K562 (cell line): Measurements from ENCODE around the gene TTLL4. TPM values are rescaled to one million over a fixed set of nuclear protein-coding genes. Genes with fewer than 3 reads are reported as not detected.

ENCODE experiments used
- ATAC-seq: fragments of 200-7000 bp; cut with Tn5 transposase; 3 replicates; pipeline ENCODE4 v1.9.1; 2020; ENCODE audit warnings: moderate library complexity
- BruUV-seq: library from RNA; stranded (reverse); fragments of 400-500 nt; replicated peaks from 2 replicates; lab custom pipeline; 2021; lab: Mats Ljungman, UMichigan
- CTCF ChIA-PET: fragments of 300-600 bp; formaldehyde crosslinking; extraction: SDS; loops from one replicate; lab custom pipeline; 2021; ENCODE audit warnings: low intra/inter-chr PET ratio; lab: Yijun Ruan, JAX
- POLR2A ChIA-PET: fragments of 300-600, 350-650 bp; sonication (Branson Sonifier 250); formaldehyde crosslinking; extraction: SDS; loops from one replicate; lab custom pipeline; 2021; ENCODE audit warnings: antibody characterized with exemption, inconsistent platforms; lab: Yijun Ruan, JAX
- DNase-seq, 4 experiments: peaks; one replicate each; pipeline versions ENCODE4 v3.0.0 to v3.0.0-alpha.2; 2011 to 2018; ENCODE audit warnings: low spot score in 3 of 4, mixed read lengths in 3 of 4; ENCODE audit errors: extremely low read depth in 1 of 4
- FAIRE-seq: peaks from 2 replicates; lab custom pipeline; 2011; peaks lifted over from hg19 to GRCh38; lab: Jason Lieb, UNC
- H2AFZ ChIP-seq: 2 replicates; pipeline ENCODE4 v1.6.0; 2011; ENCODE audit warnings: low read depth, low read length, control low read depth, inconsistent platforms
- H3K27ac ChIP-seq: fragments of 200-600 bp; 3 replicates; pipeline ENCODE4 v1.8.0; 2011; ENCODE audit warnings: low read depth, mild to moderate bottlenecking, control low read depth, inconsistent platforms, low read length, moderate library complexity, mixed read lengths; ENCODE audit errors: extremely low read depth
- H3K27me3 ChIP-seq, 2 experiments: fragments of 300-600 bp in 1 of 2; 2 replicates in 1 of 2; 3 replicates in 1 of 2; pipeline versions ENCODE4 v1.6.0 to v1.8.0; 2011; ENCODE audit warnings: inconsistent platforms in 2 of 2, low read length in 2 of 2, mild to moderate bottlenecking in 1 of 2, mixed read lengths in 1 of 2, moderate library complexity in 1 of 2; ENCODE audit not compliant: control insufficient read depth in 2 of 2, insufficient read depth in 2 of 2
- H3K36me3 ChIP-seq: fragments of 300-600 bp; 3 replicates; pipeline ENCODE4 v1.8.0; 2011; ENCODE audit warnings: mild to moderate bottlenecking, low read length, inconsistent platforms; ENCODE audit not compliant: control insufficient read depth, insufficient read depth
- H3K4me1 ChIP-seq, 2 experiments: fragments of 200-600 bp in 1 of 2; replicated peaks in 1 of 2; 2 replicates in 1 of 2; 3 replicates in 1 of 2; pipeline versions ENCODE4 v1.5.1 to v1.8.0; 2011; ENCODE audit warnings: inconsistent platforms in 2 of 2, low read length in 2 of 2, mild to moderate bottlenecking in 1 of 2, mixed read lengths in 1 of 2, moderate library complexity in 1 of 2; ENCODE audit not compliant: control insufficient read depth in 2 of 2, insufficient read depth in 2 of 2
- H3K4me2 ChIP-seq: 2 replicates; pipeline ENCODE4 v1.6.1; 2011; ENCODE audit warnings: low read length, control low read depth, inconsistent platforms, mixed read lengths; ENCODE audit not compliant: insufficient read depth
- H3K4me3 ChIP-seq: fragments of 200-600 bp; sonication (generic), shearing (Covaris generic); 2 replicates; pipeline ENCODE4 v1.5.1; 2016; ENCODE audit warnings: control low read depth, inconsistent platforms
- H3K79me2 ChIP-seq: fragments of 200-600 bp; 3 replicates; pipeline ENCODE4 v1.8.0; 2011; ENCODE audit warnings: low read length, inconsistent platforms; ENCODE audit not compliant: control insufficient read depth, insufficient read depth
- H3K9ac ChIP-seq, 2 experiments: 2 replicates each; pipeline versions ENCODE4 v1.6.0 to v1.6.1; 2011; ENCODE audit warnings: low read depth in 2 of 2, low read length in 2 of 2, control low read depth in 1 of 2, inconsistent platforms in 1 of 2, mild to moderate bottlenecking in 1 of 2, mixed read lengths in 1 of 2; ENCODE audit not compliant: insufficient read depth in 1 of 2
- H3K9me1 ChIP-seq: one replicate; pipeline ENCODE4 v1.6.0; 2011; ENCODE audit warnings: inconsistent platforms, mild to moderate bottlenecking, low read length, moderate library complexity; ENCODE audit not compliant: control insufficient read depth, insufficient read depth
- H3K9me3 ChIP-seq: replicated peaks from 2 replicates; pipeline ENCODE4 v1.5.1; 2011; ENCODE audit warnings: low read depth, low read length, inconsistent platforms; ENCODE audit not compliant: control insufficient read depth, insufficient read depth
- H4K20me1 ChIP-seq: replicated peaks from 2 replicates; pipeline ENCODE4 v1.6.1; 2011; ENCODE audit warnings: low read length, inconsistent platforms, mixed read lengths; ENCODE audit not compliant: control insufficient read depth, insufficient read depth
- BRD4 ChIP-seq: fragments of 200-600 bp; sonication (generic); IDR thresholded peaks from 2 replicates; pipeline ENCODE4 v1.6.1; 2017; ENCODE audit warnings: inconsistent platforms
- BRD9 ChIP-seq: fragments of 450-650 bp; IDR thresholded peaks from 2 replicates; pipeline ENCODE4 v1.6.1; 2018; ENCODE audit warnings: low read depth; ENCODE audit not compliant: partially characterized antibody
- CHCHD3 ChIP-seq: fragments of 250-450 bp; sonication (Bioruptor Pico); IDR thresholded peaks from 2 replicates; pipeline ENCODE4 v2.1.2; 2022; ENCODE audit warnings: mild to moderate bottlenecking
- ELF1 ChIP-seq: fragments of 200-800 bp; sonication (Bioruptor generic); IDR thresholded peaks from 2 replicates; pipeline ENCODE4 v1.6.1; 2016; ENCODE audit warnings: missing genetic modification characterization, missing compliant biosample characterization
- ETS2 ChIP-seq: IDR thresholded peaks from 2 replicates; pipeline ENCODE4 v1.6.1; 2016; ENCODE audit warnings: borderline replicate concordance, missing genetic modification characterization, mild to moderate bottlenecking, moderate library complexity, missing compliant biosample characterization; ENCODE audit not compliant: poor library complexity, severe bottlenecking
- EZH2 ChIP-seq: IDR thresholded peaks from 2 replicates; pipeline ENCODE4 v1.6.1; 2012; ENCODE audit warnings: low read depth, mild to moderate bottlenecking, inconsistent platforms, low read length, borderline replicate concordance
- GATAD2A ChIP-seq: fragments of 450-650 bp; IDR thresholded peaks from 2 replicates; pipeline ENCODE4 v1.6.1; 2017
- PURB ChIP-seq: sonication (generic); formaldehyde crosslinking; IDR thresholded peaks from 2 replicates; pipeline ENCODE4 v1.9.0; 2021; ENCODE audit warnings: low read depth, mild to moderate bottlenecking, missing genetic modification reagents
- RBFOX2 ChIP-seq: fragments of 200-400 bp; formaldehyde crosslinking; IDR thresholded peaks from 2 replicates; pipeline ENCODE4 v1.6.1; 2017; ENCODE audit warnings: low read depth, mild to moderate bottlenecking, low read length, moderate library complexity
- TRIM28 ChIP-seq: fragments of 450-650 bp; IDR thresholded peaks from 2 replicates; pipeline ENCODE4 v1.6.1; 2017
- ZNF143 ChIP-seq: sonication (generic); formaldehyde crosslinking; IDR thresholded peaks from 2 replicates; pipeline ENCODE4 v1.9.0; 2022; ENCODE audit warnings: mild to moderate bottlenecking, missing genetic modification reagents
- ZNF146 ChIP-seq: IDR thresholded peaks from one replicate; pipeline ENCODE4 v1.6.1; 2018; ENCODE audit warnings: missing compliant biosample characterization; ENCODE audit not compliant: unreplicated experiment
- ZNF175 ChIP-seq: fragments of 200-800 bp; sonication (Bioruptor generic); IDR thresholded peaks from 2 replicates; pipeline ENCODE4 v1.6.1; 2016; ENCODE audit warnings: low read depth, mild to moderate bottlenecking, missing genetic modification characterization, missing compliant biosample characterization
- ZNF263 ChIP-seq: sonication (generic); formaldehyde crosslinking; IDR thresholded peaks from 2 replicates; pipeline ENCODE4 v1.8.0; 2022; ENCODE audit warnings: mild to moderate bottlenecking, missing genetic modification reagents, borderline replicate concordance
- ZNF445 ChIP-seq: fragments of 250-450 bp; sonication (Bioruptor Pico); IDR thresholded peaks from 2 replicates; pipeline ENCODE4 v1.4.0; 2020; ENCODE audit warnings: low read depth, mild to moderate bottlenecking, moderate library complexity
- WGBS: fragments of 100-300 bp; shearing (Covaris generic); methylation state at CpG from one replicate; pipeline ENCODE4 v1.1.6; 2016; ENCODE audit warnings: low coverage, mixed read lengths; ENCODE audit not compliant: insufficient coverage; ENCODE audit errors: missing lambda C conversion rate; 5-methylcytosine and 5-hydroxymethylcytosine counted together
- in situ Hi-C: fragments of 300-500 bp; cut with MboI; formaldehyde crosslinking; loops from 4 replicates; pipeline ENCODE4 v1.15.0; 2018; ENCODE audit warnings: inconsistent platforms, mixed read lengths
- intact Hi-C: fragments of 100-400 bp; cut with micrococcal nuclease; formaldehyde crosslinking; loops from 2 replicates; pipeline ENCODE4 v1.14.2; 2022
- polyA plus RNA-seq, 8 experiments: library from polyadenylated mRNA; depleted of rRNA in 4 of 8; stranded (reverse) in 5 of 8; unstranded in 3 of 8; fragments of >200 nt; fragmentation: Nextera tagmentation in 2 of 8; fragmentation: Illumina TruSeq in 1 of 8; extraction: Ambion mirVana in 2 of 8; extraction: Trizol in 1 of 8; gene quantifications; 2 replicates each; pipeline versions ENCODE4 v1.2.1 to v1.2.3, GENCODE V29; 2011 to 2014; ENCODE audit warnings: inconsistent platforms in 1 of 8, missing spikeins in 1 of 8
- total RNA-seq, 7 experiments: library from RNA; depleted of rRNA in 6 of 7; stranded (reverse); fragments of >200 nt in 6 of 7; fragmentation: Illumina TruSeq in 2 of 7; extraction: Trizol in 2 of 7; gene quantifications; 2 replicates each; pipeline versions ENCODE4 v1.2.1 to v1.2.3, GENCODE V29; 2011 to 2021; ENCODE audit warnings: low replicate concordance in 1 of 7
- TF ChIP-seq, protein P1 (sequence below), 3 experiments: fragments of 200-800 bp in 1 of 3; sonication (Bioruptor generic) in 1 of 3; sonication (generic) in 1 of 3; formaldehyde crosslinking in 1 of 3; IDR thresholded peaks; 2 replicates each; pipeline versions ENCODE4 v1.6.1 to v1.8.0; 2016 to 2022; ENCODE audit warnings: mild to moderate bottlenecking in 2 of 3, missing compliant biosample characterization in 2 of 3, missing genetic modification characterization in 2 of 3, missing genetic modification reagents in 1 of 3

Gene TTLL4
- total and polyA plus RNA-seq, 9 of the 15 experiments (the other 6 are each of a cell fraction or from before 2014, with no cell fraction given): 12.6 to 67.5 (median 24.5) TPM

DNA sequence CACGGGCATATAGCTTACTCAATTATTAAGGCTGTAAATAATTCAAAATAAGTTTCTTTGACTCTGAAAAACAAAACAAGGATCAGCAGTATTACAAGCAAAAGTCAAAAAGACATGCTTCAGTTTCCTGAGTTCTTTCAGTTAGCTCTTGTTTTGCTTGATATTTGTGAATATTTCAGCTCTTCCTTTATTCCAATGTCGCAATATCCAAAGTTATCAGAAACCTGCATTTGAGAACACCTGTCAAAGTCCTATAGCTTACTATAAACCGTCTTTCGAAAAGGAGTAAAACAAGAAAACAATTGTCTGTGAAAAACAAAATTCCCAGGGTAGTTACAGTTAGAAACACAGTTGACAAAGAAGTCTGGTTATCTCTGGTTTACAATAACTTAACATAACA, 86.1 kb downstream of the TTLL4 start:
- no peaks in the 10 kb centered on the region for H3K9me1 ChIP-seq
- TF ChIP-seq PURB (no peak), CHCHD3 (no peak), ZNF445 (no peak), ZNF263 (CRISPR knock-in tag) (no peak), EZH2 (no peak), TRIM28 (no peak), ELF1 (no peak), ZNF143 (no peak), BRD4 (no peak), RBFOX2 (no peak), ZNF175 (CRISPR knock-in tag) (no peak), ETS2 (tag) (no peak), ZNF146 (CRISPR knock-in tag) (no peak), BRD9 (no peak), GATAD2A (no peak)
- TF ChIP-seq, protein P1, sequence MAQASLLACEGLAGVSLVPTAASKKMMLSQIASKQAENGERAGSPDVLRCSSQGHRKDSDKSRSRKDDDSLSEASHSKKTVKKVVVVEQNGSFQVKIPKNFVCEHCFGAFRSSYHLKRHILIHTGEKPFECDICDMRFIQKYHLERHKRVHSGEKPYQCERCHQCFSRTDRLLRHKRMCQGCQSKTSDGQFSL (CRISPR knock-in tag; IDR thresholded peaks at IDR 0.05): no peak
- TF ChIP-seq, protein P1 (tag; IDR thresholded peaks at IDR 0.05): no peak
- peaks cover 0 to 5% of the 10 kb centered on the region in 2 experiments; a peak in 1 of 5 replicates for H3K27me3 ChIP-seq
- H4K20me1 ChIP-seq: no peaks in the 10 kb centered on the region
- H3K4me3 ChIP-seq: no peak overlapping the region
- in situ Hi-C loops (no loop called here), intact Hi-C loops (no loop called here)
- H3K4me1 ChIP-seq: peaks cover 0 to 8% of the 10 kb centered on the region in 2 experiments; a peak in 4 of 5 replicates
- WGBS: 0% methylated on average over 4 of the region's 4 CpGs
- no peak overlapping the region for H3K4me2 ChIP-seq
- H3K36me3 ChIP-seq: no peaks in the 10 kb centered on the region
- POLR2A ChIA-PET: interaction anchor here (0.6 kb wide), 1 partner anchor 349 kb away, joined by 5 read pairs; no protein-coding TSS in a partner anchor
- H3K9ac ChIP-seq: no peak overlapping the region
- no peak for DNase-seq
- H3K27ac ChIP-seq: no peak overlapping the region
- no peaks in the 10 kb centered on the region for H3K9me3 ChIP-seq
- H3K79me2 ChIP-seq: no peaks in the 10 kb centered on the region
- no peak for FAIRE-seq
- CTCF ChIA-PET: no interaction called here
- no peak overlapping the region for H2AFZ ChIP-seq
- no peak for ATAC-seq
- no TSS peak for BruUV-seq
